ENCODE results near the gene SULT6B1. TPM values are rescaled to one million over a fixed set of nuclear protein-coding genes. Genes with fewer than 3 reads are reported as not detected.

The SULT6B1 gene
- total RNA-seq, 2 experiments from 2014 or later = not detected

GRCh38 chr2:37192551-37192950 lies 4.1 kb upstream of the SULT6B1 start:
- Mint-ChIP-seq H3K27me3 (peaks cover 6% of the 10 kb centered on the region), H3K27ac (no peak overlapping the region), H3K9me3 (no peaks in the 10 kb centered on the region), H3K36me3 (peaks cover 4% of the 10 kb centered on the region), H3K4me1 (ENCODE audit: low read depth) (peaks cover 14% of the 10 kb centered on the region), H3K4me3 (no peak overlapping the region)
- CTCF ChIA-PET = no interaction called here
- POLR2A ChIA-PET = no interaction called here
- intact Hi-C loops (cut with micrococcal nuclease) = no loop called here
- DNase-seq = no peak

DNA sequence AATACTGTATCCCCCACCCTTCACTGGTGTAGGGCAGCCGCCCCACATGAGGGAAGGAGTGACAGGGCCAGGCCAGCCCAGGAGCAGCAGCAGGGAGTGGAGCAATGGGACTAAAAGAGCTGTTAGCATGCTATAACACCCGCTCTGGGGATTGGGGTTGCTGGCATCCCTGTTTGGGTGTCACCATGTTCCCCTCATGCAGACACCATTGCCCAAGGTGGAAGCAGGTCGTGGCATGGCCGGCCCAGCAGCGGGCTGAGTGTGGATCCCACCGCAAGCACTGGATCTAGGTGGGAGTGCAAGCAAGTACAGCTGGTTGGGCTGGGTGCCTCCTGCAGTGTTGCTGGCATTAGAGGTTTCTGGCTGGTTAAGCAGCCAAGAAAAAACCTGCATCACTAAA lies 3.3 kb upstream of the SULT6B1 start:
- ChIA-PET POLR2A (no interaction called here), CTCF (no interaction called here)
- no peaks in the 10 kb centered on the region for H3K9me3 Mint-ChIP-seq

GRCh38 chr2:37191253-37191652 lies 2.8 kb upstream of the SULT6B1 start:
- intact Hi-C loops (cut with micrococcal nuclease) = no loop called here
- Mint-ChIP-seq H3K27ac (no peak overlapping the region), H3K36me3 (peaks cover 1% of the 10 kb centered on the region), H3K4me3 (no peak overlapping the region), H3K27me3 (peaks cover 7% of the 10 kb centered on the region), H3K4me1 (ENCODE audit: low read depth) (peaks cover 6% of the 10 kb centered on the region), H3K9me3 (no peaks in the 10 kb centered on the region)
- no peak for DNase-seq
- POLR2A ChIA-PET = interaction anchor here (0.6 kb wide), 1 partner anchor 197 kb away, joined by 4 read pairs; no protein-coding TSS in a partner anchor
- CTCF ChIA-PET = no interaction called here

More for the DNA sequence above, 3.3 kb upstream of the SULT6B1 start:
- Mint-ChIP-seq H3K27me3 (peaks cover 8% of the 10 kb centered on the region), H3K36me3 (peaks cover 4% of the 10 kb centered on the region), H3K27ac (no peak overlapping the region), H3K4me3 (no peak overlapping the region), H3K4me1 (ENCODE audit: low read depth) (peaks cover 8% of the 10 kb centered on the region)
- intact Hi-C loops (cut with micrococcal nuclease) = no loop called here
- DNase-seq = no peak

GRCh38 chr2:37190290-37190689 lies 1.8 kb upstream of the SULT6B1 start:
- Mint-ChIP-seq H3K27ac (no peak overlapping the region), H3K27me3 (peaks cover 6% of the 10 kb centered on the region), H3K9me3 (no peaks in the 10 kb centered on the region), H3K36me3 (no peaks in the 10 kb centered on the region), H3K4me1 (ENCODE audit: low read depth) (peaks cover 3% of the 10 kb centered on the region), H3K4me3 (no peak overlapping the region)
- CTCF ChIA-PET = interaction anchor here (1.3 kb wide), 1 partner anchor 21 kb away, joined by 4 read pairs; no protein-coding TSS in a partner anchor
- intact Hi-C loops (cut with micrococcal nuclease) = no loop called here
- DNase-seq = no peak
- POLR2A ChIA-PET = no interaction called here

GRCh38 chr2:37189452-37190153 lies 1.1 kb upstream of the SULT6B1 start:
- DNase-seq = peak; percentile 24
- Mint-ChIP-seq H3K27ac (no peak overlapping the region), H3K27me3 (peaks cover 6% of the 10 kb centered on the region), H3K36me3 (no peaks in the 10 kb centered on the region), H3K9me3 (no peaks in the 10 kb centered on the region), H3K4me1 (ENCODE audit: low read depth) (peaks cover 2% of the 10 kb centered on the region), H3K4me3 (no peak overlapping the region)
- ChIA-PET POLR2A (interaction anchor here (1.3 kb wide), 1 partner anchor 42 kb away, joined by 3 read pairs; the partner anchor contains the start of genes CEBPZ and NDUFAF7), CTCF (interaction anchor here (1.3 kb wide), 1 partner anchor 20 kb away, joined by 4 read pairs; no protein-coding TSS in a partner anchor)
- intact Hi-C loops (cut with micrococcal nuclease) = loop anchor here (5.0 kb wide), 1 partner anchor 463 kb away; no protein-coding TSS in a partner anchor

GRCh38 chr2:37181726-37182684 lies 6.5 kb downstream of the SULT6B1 start:
- H3K36me3 Mint-ChIP-seq = no peaks in the 10 kb centered on the region
- no peak overlapping the region for H3K27ac Mint-ChIP-seq
- H3K4me3 Mint-ChIP-seq = no peak overlapping the region
- ChIA-PET POLR2A (interaction anchor here (0.7 kb wide), 1 partner anchor 672 kb away, joined by 3 read pairs; no protein-coding TSS in a partner anchor), CTCF (interaction anchor here (1.0 kb wide), 1 partner anchor 14 kb away, joined by 5 read pairs; no protein-coding TSS in a partner anchor)
- H3K27me3 Mint-ChIP-seq = peaks cover 9% of the 10 kb centered on the region
- no peaks in the 10 kb centered on the region for H3K9me3 Mint-ChIP-seq
- no peak for DNase-seq
- intact Hi-C loops (cut with micrococcal nuclease) = no loop called here
- H3K4me1 Mint-ChIP-seq (ENCODE audit: low read depth) = no peaks in the 10 kb centered on the region

- Mint-ChIP-seq H3K9me3 (no peaks in the 10 kb centered on the region), H3K36me3 (no peaks in the 10 kb centered on the region), H3K4me3 (no peak overlapping the region), H3K27me3 (peaks cover 9% of the 10 kb centered on the region), H3K4me1 (ENCODE audit: low read depth) (no peaks in the 10 kb centered on the region), H3K27ac (no peak overlapping the region)
- CTCF ChIA-PET = no interaction called here
- DNase-seq = no peak
- intact Hi-C loops (cut with micrococcal nuclease) = no loop called here
- POLR2A ChIA-PET = interaction anchor here (0.8 kb wide), 1 partner anchor 38 kb away, joined by 3 read pairs; no protein-coding TSS in a partner anchor
Measured at GRCh38 chr2:37180640-37181039, 7.8 kb downstream of the SULT6B1 start.

DNA sequence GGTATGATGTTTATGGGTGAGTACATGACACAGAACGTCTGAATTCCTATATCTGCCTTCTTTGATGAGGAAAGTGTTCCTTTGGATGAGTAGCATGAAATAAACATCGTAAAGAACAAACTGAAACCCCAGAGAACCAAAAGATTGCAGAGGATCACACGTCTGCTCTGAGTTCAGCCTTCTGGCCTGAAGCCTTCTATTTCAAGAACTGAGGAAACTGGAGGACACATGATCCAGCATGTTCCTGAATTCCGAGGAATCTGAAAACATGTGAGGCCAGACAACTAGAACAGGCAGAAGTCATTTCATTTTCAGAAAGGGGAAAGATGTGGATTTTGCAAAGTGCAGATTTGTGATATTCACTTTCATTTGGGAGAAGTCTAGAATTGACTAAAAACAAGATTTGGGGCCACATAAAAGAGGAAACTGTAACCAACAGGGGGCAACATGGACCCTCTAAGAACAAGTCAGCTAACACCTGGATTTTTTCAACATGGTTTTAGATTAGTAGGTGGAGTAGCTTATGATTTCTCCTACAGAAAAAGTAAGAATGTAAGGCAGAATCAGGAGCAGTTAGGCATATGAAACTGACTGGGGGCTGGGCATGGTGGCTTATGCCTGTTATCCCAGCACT lies 8.3 kb downstream of the SULT6B1 start:
- no peak for DNase-seq
- intact Hi-C loops (cut with micrococcal nuclease) = no loop called here
- POLR2A ChIA-PET = interaction anchor here (0.8 kb wide), 1 partner anchor 38 kb away, joined by 3 read pairs; no protein-coding TSS in a partner anchor
- H3K9me3 Mint-ChIP-seq = no peaks in the 10 kb centered on the region
- H3K27ac Mint-ChIP-seq = no peak overlapping the region
- H3K36me3 Mint-ChIP-seq = no peaks in the 10 kb centered on the region
- no peak overlapping the region for H3K4me3 Mint-ChIP-seq
- no peaks in the 10 kb centered on the region for H3K4me1 Mint-ChIP-seq (ENCODE audit: low read depth)
- H3K27me3 Mint-ChIP-seq = peaks cover 9% of the 10 kb centered on the region
- CTCF ChIA-PET = interaction anchor here (0.6 kb wide), 1 partner anchor 22 kb away, joined by 5 read pairs; no protein-coding TSS in a partner anchor

DNA sequence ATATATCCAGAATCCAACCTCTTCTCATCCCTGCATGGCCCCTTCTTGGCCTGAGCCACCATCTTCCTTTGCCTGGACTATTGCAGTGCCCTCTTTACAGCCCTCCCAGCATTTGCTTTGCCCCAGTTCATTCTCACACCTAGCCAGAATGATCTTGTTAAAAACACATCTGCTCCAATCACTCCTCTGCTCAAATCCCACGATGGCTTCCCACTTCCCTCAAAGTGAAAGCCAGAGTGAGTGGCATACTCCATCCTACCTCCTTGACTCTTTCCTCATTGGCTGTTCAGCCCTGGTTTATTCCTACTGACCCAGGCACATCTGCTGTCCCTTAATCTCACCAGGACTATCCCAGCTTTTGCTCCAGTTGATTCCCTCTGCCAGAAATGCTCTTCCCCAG lies 14.7 kb downstream of the SULT6B1 start:
- no peak for DNase-seq
- ChIA-PET POLR2A (no interaction called here), CTCF (no interaction called here)
- H3K4me1 Mint-ChIP-seq (ENCODE audit: low read depth) = no peaks in the 10 kb centered on the region
- H3K27me3 Mint-ChIP-seq = no peaks in the 10 kb centered on the region
- H3K4me3 Mint-ChIP-seq = no peak overlapping the region
- no peaks in the 10 kb centered on the region for H3K9me3 Mint-ChIP-seq
- intact Hi-C loops (cut with micrococcal nuclease) = no loop called here
- H3K27ac Mint-ChIP-seq = no peak overlapping the region
- no peaks in the 10 kb centered on the region for H3K36me3 Mint-ChIP-seq

DNA sequence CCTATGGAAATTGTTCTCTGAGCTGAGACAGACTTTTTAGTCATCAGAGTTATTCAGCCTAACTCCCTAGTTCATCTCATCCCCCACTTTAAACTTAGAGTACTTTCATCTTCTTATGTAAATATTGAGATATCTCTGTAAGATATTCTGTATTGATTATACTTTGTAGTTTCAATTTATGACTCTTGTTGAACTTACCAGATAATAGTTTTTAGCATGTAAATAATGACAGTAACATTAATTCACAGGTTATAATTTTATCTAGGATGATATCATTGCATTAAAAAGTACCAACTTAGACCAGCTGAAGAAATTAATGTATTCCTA lies 16.9 kb downstream of the SULT6B1 start:
- no peak for DNase-seq
- Mint-ChIP-seq H3K4me3 (no peak overlapping the region), H3K36me3 (no peaks in the 10 kb centered on the region), H3K27me3 (no peaks in the 10 kb centered on the region), H3K9me3 (no peaks in the 10 kb centered on the region), H3K27ac (no peak overlapping the region), H3K4me1 (ENCODE audit: low read depth) (peaks cover 2% of the 10 kb centered on the region)
- ChIA-PET CTCF (interaction anchor here (0.9 kb wide), 1 partner anchor 224 kb away, joined by 5 read pairs; no protein-coding TSS in a partner anchor), POLR2A (no interaction called here)
- intact Hi-C loops (cut with micrococcal nuclease) = no loop called here

GRCh38 chr2:37168217-37168981 lies 20.1 kb downstream of the SULT6B1 start:
- Mint-ChIP-seq H3K4me1 (ENCODE audit: low read depth) (peaks cover 2% of the 10 kb centered on the region), H3K27ac (no peak overlapping the region), H3K36me3 (peaks cover 6% of the 10 kb centered on the region), H3K27me3 (no peaks in the 10 kb centered on the region), H3K9me3 (peaks cover 12% of the 10 kb centered on the region), H3K4me3 (no peak overlapping the region)
- intact Hi-C loops (cut with micrococcal nuclease) = loop anchor here (2.0 to 10.0 kb wide), 4 partner anchors 28 to 369 kb away; partner anchors contain the start of gene CEBPZOS
- POLR2A ChIA-PET = no interaction called here
- DNase-seq = peak; percentile 41
- CTCF ChIA-PET = interaction anchor here (0.6 to 2.2 kb wide), 23 partner anchors 9 to 709 kb away, joined by 3 to 8 read pairs (median 4); partner anchors contain the start of gene EIF2AK2

Data from activated CD4-positive, alpha-beta memory T cell treated with anti-CD3 and anti-CD28 coated beads for 36 hours (primary cell).